HG03045 (cell line): ENCODE results near the gene HDAC10.
A peak's percentile ranks its signal among the peaks of the same experiment; 100 is the strongest.

ENCODE experiments used
- ATAC-seq: cut with Tn5 transposase; IDR thresholded peaks from one replicate; pipeline ENCODE4 v1.9.1; 2021; ENCODE audit warnings: mild to moderate bottlenecking, moderate library complexity; ENCODE audit not compliant: unreplicated experiment

HDAC10 gene

GRCh38 chr22:50257041-50257440 is 6.0 kb upstream of the HDAC10 start:
- ATAC-seq, result no peak

- no peak for ATAC-seq
These were observed 5.3 kb upstream of the HDAC10 start for GRCh38 chr22:50256258-50256862.

- ATAC-seq, result no peak
These were observed 4.5 kb upstream of the HDAC10 start for GRCh38 chr22:50255607-50256006.

GRCh38 chr22:50255099-50255498 is 4.0 kb upstream of the HDAC10 start:
- ATAC-seq, result no peak

DNA sequence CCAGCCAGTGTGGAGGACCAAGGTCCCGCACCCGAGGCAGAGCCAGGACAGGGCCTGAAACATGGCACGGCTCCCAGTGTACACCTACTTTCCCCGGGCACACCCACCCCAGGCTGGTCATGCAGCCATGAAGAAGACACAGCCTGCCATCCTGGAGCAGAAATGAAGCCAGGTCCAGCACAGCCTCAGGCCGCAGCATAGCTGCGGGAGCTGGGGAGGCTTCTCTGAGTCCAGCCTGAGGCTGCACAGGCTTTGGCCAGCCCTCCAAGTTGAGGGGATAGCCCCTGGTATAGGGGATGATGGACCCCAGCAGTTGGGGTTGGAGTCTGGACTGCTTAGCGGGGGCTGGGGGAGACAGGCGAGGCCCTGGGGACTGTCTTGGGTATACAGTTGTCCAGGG is 2.9 kb upstream of the HDAC10 start:
- ATAC-seq, result no peak

- ATAC-seq, result no peak
These were observed 2.2 kb upstream of the HDAC10 start for GRCh38 chr22:50253046-50253915.

- no peak for ATAC-seq
These were observed 1.3 kb upstream of the HDAC10 start for GRCh38 chr22:50252082-50253045.

GRCh38 chr22:50251477-50252081 is 514 bp upstream of the HDAC10 start:
- ATAC-seq, result no peak

GRCh38 chr22:50250249-50250554 is 863 bp downstream of the HDAC10 start:
- no peak for ATAC-seq

GRCh38 chr22:50249341-50250248 is 1.5 kb downstream of the HDAC10 start:
- ATAC-seq, result no peak

DNA sequence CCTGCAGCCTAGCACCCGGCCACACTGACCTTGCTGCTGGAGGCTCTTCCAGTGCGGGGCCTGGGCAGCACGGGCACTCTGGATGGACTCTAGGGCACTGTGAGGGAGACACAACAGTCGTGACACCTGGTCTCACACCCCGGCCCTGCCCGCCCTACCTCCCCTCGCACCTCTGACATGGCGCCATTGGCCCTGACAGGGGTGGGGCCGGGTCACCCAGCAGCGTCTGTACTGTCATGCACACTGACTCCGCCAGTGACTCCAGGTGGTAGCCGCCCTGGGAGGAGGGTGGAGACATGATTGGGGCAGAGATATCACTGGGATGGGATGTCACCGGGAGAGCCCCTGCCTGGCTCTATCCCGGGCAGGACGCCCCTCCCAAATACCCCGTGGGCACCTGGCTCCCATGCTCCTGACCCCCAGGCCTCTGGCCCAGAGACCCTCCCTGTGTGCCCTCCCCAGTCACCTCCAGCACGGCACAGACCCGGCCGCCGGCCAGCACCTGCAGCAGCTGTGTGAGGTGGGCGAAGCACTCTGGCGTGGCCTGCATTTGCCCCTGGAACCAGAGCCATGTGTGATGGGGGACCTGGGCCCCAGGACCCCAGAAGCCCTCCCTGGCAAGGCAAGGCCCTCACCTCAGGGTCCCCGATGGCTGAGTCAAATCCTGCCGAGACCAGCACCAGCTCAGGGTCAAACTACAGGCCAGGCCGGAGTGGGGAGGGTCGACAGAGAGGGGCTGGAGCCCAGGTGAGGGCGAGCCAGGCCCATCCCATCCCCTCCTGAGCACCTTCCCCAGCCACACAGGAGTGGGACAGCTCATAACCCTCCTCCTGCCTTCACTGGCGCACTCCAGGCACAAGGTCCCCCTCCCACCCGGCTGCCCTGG is 2.6 kb downstream of the HDAC10 start:
- ATAC-seq, result no peak

DNA sequence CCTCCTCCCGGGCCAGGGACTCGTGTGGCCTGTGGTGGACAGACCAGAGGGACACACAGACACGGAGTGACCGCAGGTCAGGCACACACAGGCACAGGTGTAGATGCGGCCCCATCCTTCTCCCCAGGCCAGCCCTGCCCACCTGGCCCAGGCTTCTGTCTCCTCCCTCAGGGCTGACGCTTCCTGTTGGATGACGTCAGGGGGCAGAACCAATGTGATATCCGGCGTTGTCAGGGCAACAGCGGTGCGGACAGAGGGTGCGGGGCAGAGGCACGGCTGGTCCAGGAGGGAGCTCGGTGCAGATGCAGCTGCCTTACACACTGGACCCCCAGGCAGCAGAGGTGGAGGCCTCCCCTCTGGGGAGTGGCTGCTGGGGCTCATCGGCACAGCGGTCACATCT is 3.3 kb downstream of the HDAC10 start:
- ATAC-seq, result no peak

DNA sequence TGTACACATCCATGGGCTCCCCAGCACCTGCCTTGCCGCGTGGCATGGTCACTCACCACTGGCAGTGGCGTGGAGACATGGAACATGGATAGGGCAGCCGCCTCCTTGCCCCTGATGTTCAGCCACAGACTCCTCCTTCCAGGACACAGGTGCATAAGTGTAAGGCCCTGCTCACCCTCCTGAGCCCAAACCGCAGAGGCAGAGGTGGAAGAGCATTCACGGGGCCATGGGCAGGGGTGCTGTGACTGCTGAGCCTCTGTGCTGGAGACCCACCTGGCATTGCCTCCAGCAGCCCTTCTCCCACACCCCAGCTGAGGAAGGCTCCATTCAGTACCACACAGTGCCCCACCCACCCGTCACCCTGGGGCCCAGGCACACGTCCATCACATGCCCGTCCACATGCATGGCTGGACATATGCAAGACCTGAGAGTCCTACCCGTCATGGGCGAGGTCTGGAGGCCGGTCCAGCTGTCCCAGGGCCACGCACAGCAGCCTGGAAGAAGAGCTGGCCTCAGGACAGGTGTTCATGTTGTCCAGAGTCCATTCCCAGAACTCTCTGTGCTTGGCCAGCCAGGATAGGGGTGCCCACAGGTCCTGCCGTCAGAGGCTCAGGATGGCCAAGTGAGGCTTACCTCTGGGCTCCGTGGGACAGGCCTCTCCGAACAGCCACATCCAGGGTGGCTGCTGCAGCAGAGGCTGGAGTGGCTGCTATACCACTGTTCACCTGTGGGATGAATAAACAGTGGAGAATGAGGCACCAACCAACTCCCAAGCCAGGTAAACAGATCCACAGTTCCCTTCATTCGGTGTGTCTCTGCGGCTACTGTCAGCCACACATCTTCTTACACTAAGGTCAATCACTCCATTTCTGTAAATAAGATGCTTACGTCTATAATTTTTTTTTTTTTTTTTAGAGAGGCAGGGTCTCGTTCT is 4.6 kb downstream of the HDAC10 start:
- no peak for ATAC-seq

- ATAC-seq, result no peak
These were observed 5.6 kb downstream of the HDAC10 start for GRCh38 chr22:50245214-50246072.

DNA sequence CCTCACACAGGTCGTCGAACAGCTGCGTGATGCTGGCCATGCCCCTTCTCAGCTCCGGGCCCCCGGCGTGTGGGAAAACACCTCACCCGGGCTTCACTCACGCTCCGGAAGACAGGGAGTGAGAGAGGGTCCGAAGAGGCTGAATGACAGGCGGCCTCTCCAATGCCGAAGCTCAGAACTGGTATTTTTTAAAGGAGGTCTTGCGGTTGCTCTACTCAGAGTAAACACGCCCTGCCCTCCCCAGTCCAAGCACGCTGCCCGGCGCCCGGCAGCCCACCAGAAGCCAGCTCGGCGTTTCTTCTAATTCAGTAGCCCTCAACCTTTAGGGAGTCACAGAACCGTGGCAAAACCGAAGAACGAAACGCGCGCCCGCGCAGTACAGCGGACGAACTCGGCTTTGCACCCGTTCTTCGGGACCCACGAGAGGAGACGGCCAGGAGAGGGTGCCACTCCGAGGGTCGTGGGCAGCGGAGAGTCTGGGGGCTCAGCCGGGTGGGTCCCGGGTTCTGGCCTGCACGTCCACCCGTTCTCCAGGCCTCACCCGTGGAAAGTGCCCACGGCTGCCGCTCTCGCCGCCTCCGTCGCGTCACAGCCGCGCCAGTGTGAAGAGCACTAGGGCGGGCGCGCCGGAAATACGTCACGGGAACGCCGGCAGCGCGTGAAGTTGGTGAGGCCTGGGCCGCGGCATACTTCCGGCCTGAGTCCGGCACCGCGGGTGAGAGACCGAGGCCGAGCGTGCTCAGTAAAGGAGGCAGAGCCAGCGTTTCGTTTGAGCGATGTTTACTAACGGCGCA is 6.4 kb downstream of the HDAC10 start, which contains the start of gene TUBGCP6:
TSS of gene TUBGCP6 (minus strand) at position 604 of the 794 bp plus-strand sequence. CDS start at position 40, 564 bp downstream.
- peak; percentile 71 for ATAC-seq
